Endodermal cell (in vitro differentiated cells): ENCODE measurements around the gene ZYG11B. TPM values are rescaled to one million over a fixed set of nuclear protein-coding genes. Genes with fewer than 3 reads are reported as not detected.
"Not testable (repeated sequence)": the region's sequence is repeated elsewhere in the genome, so short reads cannot be mapped to it uniquely, and the experiment has no call there.

ENCODE experiments used
- DNase-seq: peaks from one replicate; pipeline ENCODE4 v3.0.0-alpha.2; 2017
- H3K27ac ChIP-seq: 2 replicates; pipeline ENCODE4 v1.5.1; 2013; ENCODE audit warnings: mild to moderate bottlenecking, low read depth, low read length, moderate library complexity
- H3K27me3 ChIP-seq: 2 replicates; pipeline ENCODE4 v1.6.1; 2013; ENCODE audit warnings: mild to moderate bottlenecking, low read length, moderate library complexity; ENCODE audit not compliant: insufficient read depth, control insufficient read depth, poor library complexity, severe bottlenecking
- H3K36me3 ChIP-seq: 2 replicates; pipeline ENCODE4 v1.7.0; 2013; ENCODE audit warnings: mild to moderate bottlenecking, low read length, moderate library complexity; ENCODE audit not compliant: control insufficient read depth, insufficient read depth
- H3K4me1 ChIP-seq: one replicate; pipeline ENCODE4 v1.7.0; 2013; ENCODE audit warnings: low read length; ENCODE audit not compliant: control insufficient read depth, insufficient read depth
- H3K4me3 ChIP-seq: 2 replicates; pipeline ENCODE4 v1.5.1; 2013; ENCODE audit warnings: mild to moderate bottlenecking, low read length, moderate library complexity
- H3K9ac ChIP-seq: 2 replicates; pipeline ENCODE4 v1.6.1; 2013; ENCODE audit warnings: mild to moderate bottlenecking, low read length, moderate library complexity; ENCODE audit not compliant: poor library complexity, severe bottlenecking; ENCODE audit errors: extremely low read depth
- H3K9me3 ChIP-seq: 2 replicates; pipeline ENCODE4 v1.6.1; 2013; ENCODE audit warnings: mild to moderate bottlenecking, low read length, moderate library complexity; ENCODE audit not compliant: control insufficient read depth
- H3K27ac Mint-ChIP-seq: 2 replicates; pipeline ENCODE4 v1.8.0; 2020; ENCODE audit warnings: mixed read lengths
- H3K27me3 Mint-ChIP-seq: 2 replicates; pipeline ENCODE4 v1.8.0; 2021; ENCODE audit warnings: mild to moderate bottlenecking, mixed read lengths; ENCODE audit not compliant: insufficient read depth
- H3K36me3 Mint-ChIP-seq: 2 replicates; pipeline ENCODE4 v1.8.0; 2020; ENCODE audit warnings: low read depth, mixed read lengths
- H3K4me1 Mint-ChIP-seq: 2 replicates; pipeline ENCODE4 v1.8.0; 2020; ENCODE audit warnings: mixed read lengths
- H3K4me3 Mint-ChIP-seq: 2 replicates; pipeline ENCODE4 v1.8.0; 2020; ENCODE audit warnings: mild to moderate bottlenecking, moderate library complexity, mixed read lengths
- H3K9me3 Mint-ChIP-seq: 2 replicates; pipeline ENCODE4 v1.8.0; 2020; ENCODE audit warnings: mild to moderate bottlenecking, mixed read lengths
- WGBS, 2 experiments: methylation state at CpG; one replicate each; pipeline versions ENCODE4 v1.1.5 to v1.1.7; 2013; ENCODE audit warnings: missing lambda C conversion rate in 2 of 2, mixed read lengths in 1 of 2; ENCODE audit not compliant: insufficient coverage in 1 of 2, insufficient read length in 1 of 2; 5-methylcytosine and 5-hydroxymethylcytosine counted together
- total RNA-seq, 2 donors: library from RNA; stranded (reverse); fragmentation: NEBNext Ultra II Directional in 1 of 2; extraction: Animal tissue kit (Norgen Biotek cat#: 25700) in 1 of 2; gene quantifications; 2 replicates in 1 of 2; 3 replicates in 1 of 2; pipeline ENCODE4 v1.2.1, GENCODE V29; 2021
- TF ChIP-seq, protein P1 (sequence below): fragments of 200-600 bp; sonication (generic); conservative IDR thresholded peaks from 2 replicates; pipeline ENCODE4 v1.5.0; 2021; ENCODE audit warnings: antibody characterized with exemption, mild to moderate bottlenecking

Gene ZYG11B
- total RNA-seq, 2 donors from 2014 or later, result 24.8 to 30.2 TPM

DNA sequence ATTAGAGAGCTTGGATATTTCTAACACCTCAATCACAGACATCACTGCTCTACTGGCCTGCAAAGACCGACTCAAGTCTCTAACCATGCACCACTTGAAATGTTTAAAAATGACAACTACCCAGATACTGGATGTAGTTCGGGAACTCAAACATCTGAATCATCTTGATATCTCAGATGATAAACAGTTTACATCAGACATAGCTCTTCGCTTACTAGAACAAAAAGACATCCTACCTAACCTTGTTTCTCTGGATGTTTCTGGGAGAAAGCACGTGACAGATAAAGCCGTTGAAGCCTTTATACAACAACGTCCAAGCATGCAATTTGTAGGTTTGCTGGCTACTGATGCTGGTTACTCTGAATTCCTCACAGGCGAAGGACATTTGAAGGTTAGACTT lies 45.1 kb downstream of the ZYG11B start:
- H3K36me3 Mint-ChIP-seq, result peaks cover 40% of the 10 kb centered on the region
- 95% methylated on average over 7 of the region's 7 CpGs for WGBS, 2 experiments
- H3K27ac Mint-ChIP-seq, result no peak overlapping the region
- no peak overlapping the region for H3K4me3 Mint-ChIP-seq
- H3K27me3 Mint-ChIP-seq, result no peaks in the 10 kb centered on the region
- H3K27me3 ChIP-seq, result no peaks in the 10 kb centered on the region
- no peak overlapping the region for H3K4me3 ChIP-seq
- TF ChIP-seq, protein P1, sequence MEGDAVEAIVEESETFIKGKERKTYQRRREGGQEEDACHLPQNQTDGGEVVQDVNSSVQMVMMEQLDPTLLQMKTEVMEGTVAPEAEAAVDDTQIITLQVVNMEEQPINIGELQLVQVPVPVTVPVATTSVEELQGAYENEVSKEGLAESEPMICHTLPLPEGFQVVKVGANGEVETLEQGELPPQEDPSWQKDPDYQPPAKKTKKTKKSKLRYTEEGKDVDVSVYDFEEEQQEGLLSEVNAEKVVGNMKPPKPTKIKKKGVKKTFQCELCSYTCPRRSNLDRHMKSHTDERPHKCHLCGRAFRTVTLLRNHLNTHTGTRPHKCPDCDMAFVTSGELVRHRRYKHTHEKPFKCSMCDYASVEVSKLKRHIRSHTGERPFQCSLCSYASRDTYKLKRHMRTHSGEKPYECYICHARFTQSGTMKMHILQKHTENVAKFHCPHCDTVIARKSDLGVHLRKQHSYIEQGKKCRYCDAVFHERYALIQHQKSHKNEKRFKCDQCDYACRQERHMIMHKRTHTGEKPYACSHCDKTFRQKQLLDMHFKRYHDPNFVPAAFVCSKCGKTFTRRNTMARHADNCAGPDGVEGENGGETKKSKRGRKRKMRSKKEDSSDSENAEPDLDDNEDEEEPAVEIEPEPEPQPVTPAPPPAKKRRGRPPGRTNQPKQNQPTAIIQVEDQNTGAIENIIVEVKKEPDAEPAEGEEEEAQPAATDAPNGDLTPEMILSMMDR, result no peak
- H3K4me1 Mint-ChIP-seq, result peaks cover 4% of the 10 kb centered on the region
- H3K36me3 ChIP-seq, result peaks cover 39% of the 10 kb centered on the region
- no peaks in the 10 kb centered on the region for H3K4me1 ChIP-seq
- H3K9me3 Mint-ChIP-seq, result no peaks in the 10 kb centered on the region
- H3K9ac ChIP-seq, result no peak overlapping the region
- no peak for DNase-seq
- H3K27ac ChIP-seq, result no peak overlapping the region
- no peaks in the 10 kb centered on the region for H3K9me3 ChIP-seq

DNA sequence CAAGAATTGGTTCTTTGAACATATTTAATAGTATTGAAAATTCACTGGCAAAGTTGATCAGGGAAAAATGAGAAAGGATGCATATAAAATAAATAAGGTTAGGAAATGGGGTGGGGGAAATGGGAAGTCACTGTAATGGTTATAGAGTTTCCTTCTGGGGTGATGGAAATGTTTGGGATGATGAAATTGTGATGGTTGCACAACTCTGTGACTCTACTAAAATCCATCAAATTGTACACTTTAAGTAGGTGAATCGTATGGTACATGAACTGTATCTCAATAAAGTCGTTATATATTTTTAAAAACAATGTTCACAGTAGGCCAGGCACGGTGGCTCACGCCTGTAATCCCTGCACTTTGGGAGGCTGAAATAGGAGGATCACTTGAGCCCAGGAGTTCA lies 59.9 kb downstream of the ZYG11B start:
- Histone ChIP-seq H3K27ac (no peak overlapping the region), H3K9ac (no peak overlapping the region), H3K4me3 (no peak overlapping the region), H3K27me3 (no peaks in the 10 kb centered on the region), H3K36me3 (peaks cover 54% of the 10 kb centered on the region), H3K9me3 (no peaks in the 10 kb centered on the region), H3K4me1 (no peaks in the 10 kb centered on the region)
- Mint-ChIP-seq H3K9me3 (no peaks in the 10 kb centered on the region), H3K36me3 (peaks cover 38% of the 10 kb centered on the region), H3K27ac (no peak overlapping the region), H3K4me3 (no peak overlapping the region), H3K4me1 (no peaks in the 10 kb centered on the region), H3K27me3 (no peaks in the 10 kb centered on the region)
- WGBS, 2 experiments, result 99 to 100% methylated on average over 4 of the region's 4 CpGs
- TF ChIP-seq, protein P1, result no peak
- DNase-seq, result no peak

DNA sequence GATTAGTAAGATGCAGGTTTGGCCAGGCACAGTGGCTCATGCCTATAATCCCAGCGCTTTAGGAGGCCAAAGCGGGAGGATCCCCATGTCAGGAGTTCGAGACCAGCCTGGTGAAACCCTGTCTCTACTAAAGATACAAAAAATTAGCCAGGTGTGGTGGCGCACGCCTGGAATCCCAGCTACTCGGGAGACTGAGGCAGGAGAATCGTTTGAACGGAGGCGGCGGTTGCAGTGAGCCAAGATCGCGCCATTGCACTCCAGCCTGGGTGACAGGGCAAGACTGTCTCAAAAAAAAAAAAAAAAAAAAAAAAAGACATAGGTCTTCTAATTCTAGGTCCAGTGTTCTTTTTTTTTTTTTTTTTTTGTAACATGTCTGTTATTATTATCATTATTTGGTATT lies 64.2 kb downstream of the ZYG11B start:
- not testable (repeated sequence) for H3K27me3 ChIP-seq, H3K4me1 Mint-ChIP-seq, H3K4me3 Mint-ChIP-seq, H3K9me3 Mint-ChIP-seq, H3K9ac ChIP-seq, H3K4me3 ChIP-seq, DNase-seq, H3K27me3 Mint-ChIP-seq, H3K27ac ChIP-seq, H3K9me3 ChIP-seq, H3K4me1 ChIP-seq, H3K27ac Mint-ChIP-seq
- H3K36me3 ChIP-seq, result peaks cover 45% of the 10 kb centered on the region
- H3K36me3 Mint-ChIP-seq, result peaks cover 27% of the 10 kb centered on the region
- WGBS, 2 experiments, result 96 to 97% methylated on average over 12 of the region's 12 CpGs

DNA sequence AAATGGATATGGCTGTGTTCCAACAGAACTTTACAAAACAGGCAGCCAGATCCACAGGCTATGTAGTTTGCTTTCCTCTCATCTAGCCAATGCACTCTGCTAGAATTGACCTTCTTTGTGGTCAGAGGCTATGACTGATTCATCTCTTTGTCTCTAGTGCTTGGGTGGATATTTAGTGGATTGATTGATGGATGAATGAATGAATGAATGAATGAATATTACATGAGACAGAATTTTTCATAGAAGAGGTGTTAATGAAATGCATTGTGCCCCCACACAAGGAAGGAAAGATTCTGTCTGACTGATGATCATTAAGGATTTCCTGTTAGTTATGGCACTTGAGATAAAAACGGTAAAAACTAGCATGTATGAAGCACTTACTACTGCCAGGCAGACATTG lies 65.8 kb downstream of the ZYG11B start:
- H3K27me3 Mint-ChIP-seq, result no peaks in the 10 kb centered on the region
- Histone ChIP-seq H3K4me3 (no peak overlapping the region), H3K36me3 (peaks cover 44% of the 10 kb centered on the region), H3K4me1 (no peaks in the 10 kb centered on the region), H3K9me3 (no peaks in the 10 kb centered on the region), H3K27me3 (no peaks in the 10 kb centered on the region), H3K27ac (peak overlapping the region; percentile 29), H3K9ac (no peak overlapping the region)
- H3K36me3 Mint-ChIP-seq, result peaks cover 18% of the 10 kb centered on the region
- no peaks in the 10 kb centered on the region for H3K9me3 Mint-ChIP-seq
- H3K4me1 Mint-ChIP-seq, result peaks cover 2% of the 10 kb centered on the region
- no peak overlapping the region for H3K4me3 Mint-ChIP-seq
- no peak overlapping the region for H3K27ac Mint-ChIP-seq
- DNase-seq, result no peak
- TF ChIP-seq, protein P1, result no peak
- WGBS, 2 experiments, result 86 to 100% methylated on average over 1 of the region's 1 CpG

DNA sequence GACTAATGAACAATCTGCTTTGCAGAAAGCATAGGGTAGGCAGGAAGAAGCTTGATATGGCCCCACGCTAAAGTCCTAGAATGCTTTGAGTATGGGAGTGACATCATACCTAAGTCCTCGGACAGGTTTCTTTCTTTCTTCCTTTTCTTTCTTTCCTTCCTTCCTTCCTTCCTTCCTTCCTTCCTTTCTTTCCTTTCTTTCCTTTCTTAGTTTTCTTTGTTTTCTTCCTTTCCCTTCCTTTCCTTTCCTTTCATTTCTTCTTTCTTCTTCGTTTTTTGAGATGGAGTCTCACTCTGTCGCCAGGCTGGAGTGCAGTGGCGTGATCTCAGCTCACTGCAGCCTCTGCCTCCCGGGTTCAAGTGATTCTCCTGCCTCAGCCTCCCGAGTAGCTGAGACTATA lies 67.5 kb downstream of the ZYG11B start:
- H3K36me3 ChIP-seq, result peaks cover 49% of the 10 kb centered on the region
- H3K36me3 Mint-ChIP-seq, result peaks cover 13% of the 10 kb centered on the region
- DNase-seq, H3K4me1 Mint-ChIP-seq, H3K9ac ChIP-seq, H3K4me1 ChIP-seq, H3K9me3 Mint-ChIP-seq, H3K27me3 Mint-ChIP-seq, H3K27ac ChIP-seq, H3K27me3 ChIP-seq, H3K9me3 ChIP-seq, H3K4me3 Mint-ChIP-seq, H3K27ac Mint-ChIP-seq, H3K4me3 ChIP-seq: not testable (repeated sequence)
- 74 to 91% methylated on average over 5 to 7 of the region's 7 CpGs for WGBS, 2 experiments
